HG03175 (cell line): Measurements from ENCODE around the gene SMARCA1.

Experiments
- ATAC-seq: cut with Tn5 transposase; IDR thresholded peaks from one replicate; pipeline ENCODE4 v1.9.1; 2021; ENCODE audit warnings: mild to moderate bottlenecking, moderate library complexity; ENCODE audit not compliant: unreplicated experiment

SMARCA1 gene

GRCh38 chrX:129529685-129530281 is 6.5 kb upstream of the SMARCA1 start:
- ATAC-seq = no peak

DNA sequence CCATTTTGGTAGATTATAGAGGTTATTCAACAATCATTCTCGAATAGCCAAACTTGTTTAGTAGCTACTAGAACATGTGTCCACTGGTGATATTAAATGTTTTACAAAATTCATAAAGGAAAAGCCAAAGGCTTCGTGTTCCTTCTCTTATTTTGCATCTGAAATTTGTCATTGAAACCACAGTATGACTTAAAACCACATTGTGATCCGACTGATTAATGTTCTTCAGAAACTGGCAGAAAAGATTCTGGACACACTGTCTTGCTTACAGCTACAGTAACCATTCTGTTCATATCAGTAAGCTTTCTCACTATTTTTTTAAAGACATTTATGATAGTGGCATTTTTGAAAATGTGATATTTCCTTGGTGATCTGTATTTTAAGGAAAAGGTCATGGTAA is 2.6 kb upstream of the SMARCA1 start:
- ATAC-seq = no peak

DNA sequence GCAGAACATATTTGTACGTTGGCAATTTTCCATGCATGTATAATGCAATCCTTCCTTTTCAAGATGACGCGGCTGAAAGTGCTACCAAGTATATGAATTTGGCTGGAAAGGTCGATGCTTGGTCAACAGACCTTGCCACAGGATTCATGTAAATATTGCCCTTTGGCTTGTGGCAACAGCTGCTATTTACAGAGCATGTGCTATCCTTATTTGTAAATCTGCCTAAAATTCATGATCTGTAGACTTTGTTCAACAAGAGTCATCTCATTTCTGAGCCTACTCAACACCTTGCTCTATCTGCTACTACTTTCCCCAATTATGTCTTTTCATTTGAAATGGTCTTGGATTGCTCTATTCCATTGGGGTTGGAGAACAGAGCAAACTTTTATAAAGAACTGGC is 1.9 kb upstream of the SMARCA1 start:
- ATAC-seq = no peak

DNA sequence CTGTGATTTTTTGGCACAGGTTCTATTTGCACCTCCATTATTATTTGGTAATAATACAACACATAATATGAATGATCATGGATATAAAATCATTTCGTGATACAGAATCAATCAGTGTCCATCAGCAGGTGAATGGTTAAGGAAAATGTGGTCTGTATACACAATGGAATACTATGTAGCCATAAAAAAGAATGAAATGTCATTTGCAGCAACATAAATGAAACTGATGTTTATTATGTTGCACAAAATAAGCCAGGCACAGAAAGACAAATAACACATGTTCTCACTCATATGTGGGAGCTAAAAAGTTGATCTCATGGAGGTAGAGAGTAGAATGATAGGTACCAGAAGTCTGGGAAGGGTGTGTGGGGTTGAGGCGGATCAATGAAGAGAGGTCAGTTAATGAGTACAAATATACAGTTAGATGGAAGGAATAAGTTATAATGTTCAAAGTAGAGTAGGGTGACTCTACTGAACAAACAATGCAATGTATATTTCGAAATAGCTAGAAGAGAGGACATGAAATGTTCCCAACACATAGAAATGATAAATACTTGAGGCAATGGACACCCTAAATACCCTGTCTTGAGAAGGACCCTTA is 1.1 kb upstream of the SMARCA1 start:
- ATAC-seq = no peak

GRCh38 chrX:129522184-129523078 is 859 bp downstream of the SMARCA1 start:
- ATAC-seq = no peak

DNA sequence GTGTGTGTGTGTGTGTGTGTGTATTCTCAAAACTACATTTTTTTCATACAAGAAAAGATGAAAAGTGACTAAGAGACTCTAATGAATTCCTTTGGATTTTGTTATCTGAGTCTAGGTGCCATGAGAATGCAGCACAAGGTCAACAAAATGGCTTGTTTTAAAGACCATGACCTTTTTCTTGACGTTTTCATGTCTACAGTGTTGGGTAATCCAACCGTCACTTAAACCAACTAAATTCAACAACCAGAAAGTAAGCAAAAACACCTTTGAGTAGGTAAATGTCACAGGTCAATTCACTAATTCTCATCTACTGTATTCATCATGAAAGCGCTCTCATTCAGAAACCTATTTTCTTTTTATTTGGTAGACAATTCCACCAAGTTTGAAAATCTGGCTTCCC is 3.1 kb downstream of the SMARCA1 start:
- no peak for ATAC-seq

GRCh38 chrX:129516402-129516801 is 6.9 kb downstream of the SMARCA1 start:
- ATAC-seq = no peak

- ATAC-seq = no peak
These were observed 10.9 kb downstream of the SMARCA1 start for GRCh38 chrX:129512409-129512808.

- ATAC-seq = no peak
These were observed 11.6 kb downstream of the SMARCA1 start for GRCh38 chrX:129511689-129512088.

GRCh38 chrX:129510331-129510730 is 13.0 kb downstream of the SMARCA1 start:
- ATAC-seq = no peak

DNA sequence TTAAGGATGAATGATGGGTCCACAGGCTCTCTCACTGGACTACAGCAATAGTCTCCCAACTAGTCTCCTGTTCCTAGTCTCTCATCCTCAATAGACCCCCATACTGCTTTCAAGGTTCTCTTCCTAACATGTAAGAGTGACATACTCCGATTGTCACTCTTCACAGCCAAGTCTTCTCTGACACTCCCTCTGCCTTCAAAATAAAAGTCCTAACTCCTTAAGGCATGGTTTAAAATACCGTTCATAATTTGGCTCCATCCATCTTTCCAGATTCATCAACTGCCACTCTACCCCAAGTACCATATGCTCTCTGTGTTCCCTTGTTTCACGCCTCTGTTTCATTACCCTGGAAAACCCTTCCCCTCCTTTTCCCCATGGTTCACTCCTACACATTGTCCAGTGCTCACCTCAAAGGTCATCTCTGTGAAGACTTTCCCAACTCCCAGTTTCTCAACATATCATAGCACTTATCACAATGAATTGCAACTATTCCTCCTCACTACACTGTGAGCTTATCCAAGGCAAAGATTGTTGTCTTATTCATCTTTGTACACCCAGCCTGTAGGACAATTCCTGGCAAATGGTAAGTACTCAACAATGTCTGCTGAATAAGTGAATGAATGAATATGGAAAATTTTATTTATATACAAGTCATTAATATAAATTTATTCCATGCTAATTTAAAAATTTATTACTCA is 26.0 kb downstream of the SMARCA1 start:
- no peak for ATAC-seq

GRCh38 chrX:129496625-129497024 is 26.7 kb downstream of the SMARCA1 start:
- ATAC-seq = no peak

- no peak for ATAC-seq
These were observed 27.4 kb downstream of the SMARCA1 start for GRCh38 chrX:129495900-129496299.

DNA sequence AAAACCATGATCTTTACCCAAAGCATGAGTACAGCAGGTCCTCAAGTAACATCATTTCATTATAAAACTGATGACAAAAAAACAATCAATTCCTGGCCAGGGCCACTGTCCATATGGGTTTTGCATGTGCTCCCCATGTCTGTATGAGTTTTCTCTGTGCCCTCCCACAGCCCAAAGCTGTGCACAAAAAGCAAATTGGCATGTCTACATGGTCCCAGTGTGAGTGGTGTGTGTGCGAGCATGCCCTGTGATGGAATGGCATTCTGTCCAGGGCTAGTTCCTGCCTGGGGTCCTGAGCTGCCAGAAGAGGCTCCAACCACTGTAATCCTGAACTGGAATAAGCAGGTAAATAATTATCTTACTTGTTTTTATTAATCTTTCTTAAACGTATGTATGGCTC is 28.4 kb downstream of the SMARCA1 start:
- ATAC-seq = no peak

DNA sequence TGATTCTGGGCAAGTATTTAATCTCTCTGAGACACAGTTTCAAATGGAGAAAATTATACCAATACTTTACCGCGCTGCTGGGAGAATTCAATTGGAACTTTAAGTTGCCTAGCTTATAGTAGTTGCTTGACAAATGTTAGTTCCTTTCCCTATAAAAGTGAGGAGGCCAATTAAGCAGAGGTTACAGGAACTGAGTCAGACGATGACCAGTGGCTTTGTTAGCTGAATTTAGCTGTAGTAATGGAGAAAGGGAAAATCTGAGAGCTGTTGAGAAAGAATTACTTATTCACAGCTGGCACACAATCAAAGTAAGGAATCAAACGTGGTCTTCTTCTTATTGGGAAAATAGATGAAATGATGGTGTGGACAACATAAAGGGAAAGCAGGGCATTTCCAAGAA is 29.6 kb downstream of the SMARCA1 start:
- no peak for ATAC-seq

GRCh38 chrX:129490330-129490729 is 33.0 kb downstream of the SMARCA1 start:
- no peak for ATAC-seq

DNA sequence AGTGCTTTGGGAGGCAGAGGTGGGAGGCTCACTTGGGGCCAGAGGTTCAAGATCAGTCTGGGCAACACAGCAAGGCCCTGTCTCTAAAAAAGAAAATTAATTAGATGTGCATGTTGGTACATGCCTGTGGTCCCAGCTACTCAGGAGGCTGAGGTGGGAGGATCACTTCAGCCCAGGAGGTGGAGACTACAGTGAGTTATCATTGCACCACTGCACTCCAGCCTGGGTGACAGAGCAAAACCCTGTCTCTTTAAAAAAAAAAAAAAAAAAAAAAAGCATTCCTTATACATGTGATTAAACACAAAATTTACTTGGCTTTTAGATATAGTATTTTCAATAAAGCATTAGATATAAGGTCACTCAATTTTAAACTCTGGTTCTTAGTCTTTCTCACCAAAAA is 34.9 kb downstream of the SMARCA1 start:
- ATAC-seq = no peak

- no peak for ATAC-seq
These were observed 42.4 kb downstream of the SMARCA1 start for GRCh38 chrX:129480889-129481288.

GRCh38 chrX:129478516-129478915 is 44.8 kb downstream of the SMARCA1 start:
- ATAC-seq = no peak

DNA sequence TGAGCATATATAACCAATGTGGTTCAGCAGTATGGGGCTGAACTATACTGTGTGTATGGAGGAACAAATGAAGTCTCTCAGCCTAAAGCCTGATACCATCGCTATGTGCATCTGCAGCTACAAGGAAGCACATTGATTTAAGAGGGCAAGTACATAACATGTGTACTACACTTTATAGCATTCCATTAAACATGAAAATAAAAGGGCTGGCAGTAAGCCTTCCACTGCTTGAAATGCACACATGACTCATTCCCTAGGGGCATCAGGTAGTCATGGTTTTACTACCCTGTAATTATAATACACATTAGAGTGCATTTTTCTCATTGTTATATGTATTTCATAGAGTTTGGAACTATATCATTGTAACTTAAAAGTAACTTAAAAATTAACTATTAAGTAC is 51.2 kb downstream of the SMARCA1 start:
- ATAC-seq = no peak

DNA sequence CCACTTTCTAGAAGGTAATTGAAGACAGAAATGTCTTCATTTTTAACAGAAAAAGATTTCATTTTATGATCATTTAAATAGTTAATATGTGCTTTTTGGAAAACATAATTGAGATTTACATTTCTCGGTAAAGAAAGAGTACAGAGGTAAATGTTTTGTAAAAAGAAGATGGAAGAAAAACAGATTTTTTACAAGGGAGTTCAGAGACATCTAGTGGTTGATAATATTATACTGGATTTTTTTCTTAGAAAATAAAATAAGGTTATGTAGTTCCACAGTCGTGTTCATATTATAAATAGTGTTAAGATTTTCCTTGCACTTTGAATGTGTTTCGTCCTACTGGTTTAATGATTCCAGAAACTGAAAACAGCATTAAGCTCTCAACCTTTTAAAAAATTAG is 60.6 kb downstream of the SMARCA1 start:
- no peak for ATAC-seq
